ENCODE measurements around the gene FANCF.

FANCF gene

GRCh38 chr11:22624742-22625447 is 728 bp downstream of the FANCF start:
- peak; percentile 55 to 71 for DNase-seq

- no peak for DNase-seq
Measured at GRCh38 chr11:22617868-22618267, 7.8 kb downstream of the FANCF start.

- no peak for DNase-seq
Measured at GRCh38 chr11:22603933-22604332, 21.7 kb downstream of the FANCF start.

DNA sequence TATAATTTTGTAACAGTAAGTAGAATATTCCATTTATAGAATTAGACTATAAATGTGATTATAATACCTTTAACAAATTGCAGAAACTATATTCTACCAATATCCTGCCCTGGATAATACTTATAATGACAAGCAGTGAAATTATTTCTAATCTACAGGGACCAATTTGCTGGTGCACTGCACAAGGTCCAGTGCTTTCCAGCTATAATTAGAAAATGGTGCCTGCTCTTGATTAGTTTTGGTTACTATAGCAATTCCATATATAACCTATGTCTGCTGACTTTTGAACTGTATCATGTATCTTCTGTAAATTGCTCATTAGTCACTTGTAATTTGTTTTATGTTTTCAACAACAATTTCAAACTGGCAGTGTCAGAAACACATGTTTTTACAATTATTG is 23.1 kb downstream of the FANCF start:
- DNase-seq: no peak

DNA sequence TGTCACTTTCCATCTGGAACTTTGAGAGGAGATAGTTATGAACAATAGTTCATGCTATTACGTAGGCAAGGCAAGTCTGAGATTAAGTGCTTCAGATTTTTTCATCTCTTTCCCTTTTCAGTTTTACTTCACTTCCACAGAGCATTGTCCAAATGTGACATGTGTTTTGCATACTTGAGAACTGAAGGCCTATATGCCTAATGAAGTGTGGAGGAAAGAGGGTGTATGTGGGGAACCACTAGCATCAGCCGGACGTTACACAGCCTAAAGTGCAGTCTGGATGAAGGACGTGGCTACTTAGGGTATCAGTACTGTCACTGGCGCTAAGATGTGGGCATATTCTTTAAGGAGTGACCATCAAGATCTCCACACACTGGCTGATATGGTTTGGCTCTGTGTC is 26.2 kb downstream of the FANCF start:
- no peak for DNase-seq

- no peak for DNase-seq
Measured at GRCh38 chr11:22597062-22597461, 28.6 kb downstream of the FANCF start.

DNA sequence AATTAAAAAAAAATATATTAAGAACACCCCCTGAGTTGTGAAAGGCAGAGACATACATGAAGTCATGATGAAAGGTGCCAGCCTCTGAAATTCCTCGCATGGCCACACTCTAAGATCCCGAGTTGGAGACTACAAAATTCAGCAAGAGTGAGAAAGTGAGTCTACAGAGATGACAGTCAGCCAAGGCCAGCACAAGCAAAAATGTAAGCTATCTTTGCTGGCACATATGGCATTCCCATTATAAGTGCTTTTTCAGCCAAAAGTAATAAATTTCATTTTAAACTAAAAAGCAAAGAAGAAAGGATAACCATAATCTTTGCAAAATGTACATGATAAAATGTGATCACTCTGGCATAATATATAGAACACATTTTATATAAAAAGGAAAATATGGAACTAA is 40.6 kb downstream of the FANCF start:
- DNase-seq: no peak

- DNase-seq: no peak
Measured at GRCh38 chr11:22583963-22584492, 41.6 kb downstream of the FANCF start.

DNA sequence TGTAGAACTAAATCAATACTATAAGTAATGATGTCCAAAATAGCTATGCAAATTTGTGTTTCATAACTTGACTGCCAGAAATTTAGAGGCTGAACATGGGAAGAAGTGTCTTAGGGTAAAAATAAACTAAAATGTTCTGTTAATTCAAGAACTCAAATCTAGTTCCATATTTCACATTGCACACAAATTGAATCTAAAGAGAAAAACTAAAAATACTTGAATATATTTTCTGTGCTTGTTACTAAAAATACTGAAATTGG is 43.5 kb downstream of the FANCF start:
- DNase-seq: no peak

DNA sequence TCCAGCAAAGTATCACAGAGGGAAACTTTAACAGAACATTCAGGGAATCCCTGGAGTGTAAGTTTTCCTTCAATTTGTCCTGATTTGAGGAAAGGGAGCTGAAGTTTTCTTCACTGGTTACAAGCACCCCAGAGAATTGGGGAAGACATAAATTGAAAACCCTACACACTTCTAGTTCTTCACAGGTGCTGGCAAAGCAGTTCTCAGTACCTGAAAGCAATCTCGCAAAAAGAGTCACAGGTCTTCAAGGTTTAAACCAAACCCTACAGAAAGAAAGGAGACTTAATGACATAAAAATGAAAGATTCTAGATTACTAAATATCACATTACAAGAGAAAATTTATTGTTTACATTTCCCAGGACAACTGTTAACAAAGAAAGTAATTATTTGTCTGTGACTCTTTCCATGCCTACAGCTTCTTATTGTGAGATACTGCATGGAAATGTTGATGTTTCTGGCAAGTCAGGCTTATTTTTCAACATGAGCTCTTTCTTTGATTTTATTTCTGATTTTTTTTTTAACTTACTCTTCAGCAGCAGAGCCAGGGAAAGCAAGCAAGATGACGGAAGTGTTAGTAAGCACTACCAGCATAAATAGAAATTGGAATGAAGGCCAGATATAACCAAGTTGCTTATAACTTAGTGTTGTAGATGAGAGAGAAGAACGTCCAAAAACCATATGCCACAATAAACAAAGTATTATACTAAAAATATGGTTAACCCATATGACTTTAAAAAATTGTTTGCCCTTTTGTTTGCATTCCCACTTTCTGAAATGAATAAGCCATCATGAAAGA is 44.1 kb downstream of the FANCF start:
- no peak for DNase-seq

GRCh38 chr11:22577854-22578253 is 47.8 kb downstream of the FANCF start:
- DNase-seq: no peak

All from NCI-H524 (cell line).